H1 (cell line): ENCODE data around the gene AP1S3. TPM values are rescaled to one million over a fixed set of nuclear protein-coding genes. Genes with fewer than 3 reads are reported as not detected.

Experiments
- CHD1 ChIP-seq: IDR thresholded peaks from 2 replicates; pipeline ENCODE4 v1.6.1; 2012; ENCODE audit warnings: low read depth, low read length, improper control_type of control experiment
- JUND ChIP-seq: IDR thresholded peaks from 2 replicates; pipeline ENCODE4 v1.6.1; 2011; ENCODE audit warnings: mild to moderate bottlenecking, improper control_type of control experiment, low read length
- polyA plus RNA-seq, 7 experiments: library from polyadenylated mRNA; depleted of rRNA in 3 of 7; stranded (reverse) in 5 of 7; unstranded in 2 of 7; fragments of >200 nt in 5 of 7; fragments of 200-250 nt in 2 of 7; gene quantifications; 1 replicate in 5 of 7; 2 replicates in 1 of 7; 4 replicates in 1 of 7; pipeline versions ENCODE4 v1.2.1 to v1.2.3, GENCODE V29; 2011 to 2013; ENCODE audit warnings: missing spikeins in 2 of 7, mixed read lengths in 2 of 7
- total RNA-seq: library from RNA; stranded (reverse); fragmentation: NEBNext Ultra II Directional; extraction: Animal tissue kit (Norgen Biotek cat#: 25700); gene quantifications from 2 replicates; pipeline ENCODE4 v1.2.1, GENCODE V29; 2021
- TF ChIP-seq, protein P1 (sequence below), 3 experiments: IDR thresholded peaks; 1 replicate in 2 of 3; 2 replicates in 1 of 3; pipeline versions ENCODE4 v1.5.1 to v1.6.1; 2011; ENCODE audit warnings: low read length in 3 of 3, mild to moderate bottlenecking in 3 of 3, inconsistent platforms in 2 of 3, low read depth in 1 of 3, moderate library complexity in 1 of 3; ENCODE audit not compliant: insufficient read depth in 1 of 3; ENCODE audit errors: control extremely low read depth in 1 of 3

Gene AP1S3
- total and polyA plus RNA-seq, 2 of the 8 experiments (the other 6 are each of a cell fraction or from before 2014, with no cell fraction given): 3.9 to 20.2 TPM

DNA sequence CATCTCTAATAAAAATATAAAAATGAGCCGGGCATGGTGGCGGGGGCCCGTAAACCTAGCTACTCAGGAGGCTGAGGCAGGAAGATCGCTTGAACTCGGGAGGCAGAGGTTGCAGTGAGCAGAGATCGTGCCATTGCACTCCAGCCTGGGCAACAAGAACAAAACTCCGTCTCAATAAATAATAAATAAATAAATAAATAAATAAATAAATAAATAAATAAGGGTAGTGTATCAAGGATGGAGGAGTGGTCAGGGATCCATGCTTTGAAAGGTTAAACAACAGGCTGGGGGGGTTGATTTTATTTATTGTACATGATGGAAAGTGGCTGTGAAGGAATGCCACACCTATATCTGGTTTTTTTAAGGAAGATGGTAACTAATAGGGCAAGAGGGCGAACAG lies 63.2 kb downstream of the AP1S3 start (continued):
- TF ChIP-seq CHD1 (no peak), JUND (no peak)
- TF ChIP-seq, protein P1, sequence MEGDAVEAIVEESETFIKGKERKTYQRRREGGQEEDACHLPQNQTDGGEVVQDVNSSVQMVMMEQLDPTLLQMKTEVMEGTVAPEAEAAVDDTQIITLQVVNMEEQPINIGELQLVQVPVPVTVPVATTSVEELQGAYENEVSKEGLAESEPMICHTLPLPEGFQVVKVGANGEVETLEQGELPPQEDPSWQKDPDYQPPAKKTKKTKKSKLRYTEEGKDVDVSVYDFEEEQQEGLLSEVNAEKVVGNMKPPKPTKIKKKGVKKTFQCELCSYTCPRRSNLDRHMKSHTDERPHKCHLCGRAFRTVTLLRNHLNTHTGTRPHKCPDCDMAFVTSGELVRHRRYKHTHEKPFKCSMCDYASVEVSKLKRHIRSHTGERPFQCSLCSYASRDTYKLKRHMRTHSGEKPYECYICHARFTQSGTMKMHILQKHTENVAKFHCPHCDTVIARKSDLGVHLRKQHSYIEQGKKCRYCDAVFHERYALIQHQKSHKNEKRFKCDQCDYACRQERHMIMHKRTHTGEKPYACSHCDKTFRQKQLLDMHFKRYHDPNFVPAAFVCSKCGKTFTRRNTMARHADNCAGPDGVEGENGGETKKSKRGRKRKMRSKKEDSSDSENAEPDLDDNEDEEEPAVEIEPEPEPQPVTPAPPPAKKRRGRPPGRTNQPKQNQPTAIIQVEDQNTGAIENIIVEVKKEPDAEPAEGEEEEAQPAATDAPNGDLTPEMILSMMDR (IDR thresholded peaks at IDR 0.05; ENCODE audit: control extremely low read depth in 1 of 3, insufficient read depth in 1 of 3, low read depth in 1 of 3, low read length in 3 of 3): no peak
